GDM1 (cell line): Measurements from ENCODE around the gene CHEK2.
"Not testable (repeated sequence)": the region's sequence is repeated elsewhere in the genome, so short reads cannot be mapped to it uniquely, and the experiment has no call there.

ENCODE experiments used
- DNase-seq: peaks from one replicate; lab custom pipeline; 2025; lab: John Stamatoyannopoulos, UW

CHEK2 gene

DNA sequence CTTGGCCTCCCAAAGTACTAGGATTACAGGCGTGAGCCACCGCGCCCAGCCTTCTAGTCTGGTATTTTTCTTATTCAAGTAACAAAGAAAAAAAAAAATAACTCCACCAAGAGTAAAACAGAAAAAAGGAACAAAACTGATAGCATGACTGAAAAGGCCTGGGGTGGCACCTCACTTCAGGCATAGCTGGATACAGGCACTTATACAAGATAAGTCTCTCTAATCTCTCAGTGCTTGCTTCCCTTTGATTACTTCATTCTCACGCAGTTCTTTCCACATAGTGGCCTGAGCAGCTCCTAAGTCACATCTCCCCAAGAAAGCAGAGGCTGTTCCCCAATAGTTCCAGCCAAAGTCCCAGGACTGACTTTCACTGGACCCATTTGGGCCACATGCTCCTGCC, 58.7 kb downstream of the CHEK2 start:
- not testable (repeated sequence) for DNase-seq

GRCh38 chr22:28680813-28681490, 60.7 kb downstream of the CHEK2 start:
- not testable (repeated sequence) for DNase-seq

DNA sequence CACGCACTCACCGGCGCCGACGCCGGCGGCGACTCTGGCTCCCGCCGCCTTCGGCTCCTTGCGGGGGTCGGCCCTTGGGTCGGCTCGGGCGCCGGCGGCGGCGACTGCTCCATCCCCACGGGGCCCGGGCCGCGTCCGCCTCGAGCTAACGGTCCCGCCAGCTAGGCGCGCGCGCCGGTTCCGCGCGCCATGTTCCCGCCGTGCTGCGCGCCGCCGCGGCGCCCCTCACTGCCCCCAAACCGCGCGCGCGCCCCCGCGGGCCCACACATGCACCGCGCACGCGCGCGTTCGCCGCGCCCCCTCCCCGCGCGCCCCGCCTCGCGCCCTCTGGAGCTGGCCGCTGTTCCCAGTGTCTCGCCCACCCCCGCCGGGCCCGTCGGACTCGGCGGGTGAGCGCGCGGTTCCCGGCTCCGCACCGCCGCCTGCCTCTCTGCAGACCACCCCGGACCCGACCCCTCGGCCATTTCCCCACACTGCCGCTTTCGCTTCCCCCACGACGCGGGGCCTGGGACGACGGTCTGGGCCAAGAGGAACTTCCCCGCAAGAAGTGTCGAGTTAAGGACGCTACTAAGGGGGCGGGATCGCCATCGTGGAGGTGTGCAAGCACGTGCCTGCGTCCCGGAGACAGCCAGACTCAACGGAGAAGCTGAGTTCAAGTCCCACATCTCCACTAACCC, 61.9 kb downstream of the CHEK2 start, which contains the start of gene TTC28:
TTC28 (minus strand) TSS at position 230 of the 677 bp plus-strand sequence; CDS start at position 113, 117 bp downstream.
- peak; percentile 54 for DNase-seq

DNA sequence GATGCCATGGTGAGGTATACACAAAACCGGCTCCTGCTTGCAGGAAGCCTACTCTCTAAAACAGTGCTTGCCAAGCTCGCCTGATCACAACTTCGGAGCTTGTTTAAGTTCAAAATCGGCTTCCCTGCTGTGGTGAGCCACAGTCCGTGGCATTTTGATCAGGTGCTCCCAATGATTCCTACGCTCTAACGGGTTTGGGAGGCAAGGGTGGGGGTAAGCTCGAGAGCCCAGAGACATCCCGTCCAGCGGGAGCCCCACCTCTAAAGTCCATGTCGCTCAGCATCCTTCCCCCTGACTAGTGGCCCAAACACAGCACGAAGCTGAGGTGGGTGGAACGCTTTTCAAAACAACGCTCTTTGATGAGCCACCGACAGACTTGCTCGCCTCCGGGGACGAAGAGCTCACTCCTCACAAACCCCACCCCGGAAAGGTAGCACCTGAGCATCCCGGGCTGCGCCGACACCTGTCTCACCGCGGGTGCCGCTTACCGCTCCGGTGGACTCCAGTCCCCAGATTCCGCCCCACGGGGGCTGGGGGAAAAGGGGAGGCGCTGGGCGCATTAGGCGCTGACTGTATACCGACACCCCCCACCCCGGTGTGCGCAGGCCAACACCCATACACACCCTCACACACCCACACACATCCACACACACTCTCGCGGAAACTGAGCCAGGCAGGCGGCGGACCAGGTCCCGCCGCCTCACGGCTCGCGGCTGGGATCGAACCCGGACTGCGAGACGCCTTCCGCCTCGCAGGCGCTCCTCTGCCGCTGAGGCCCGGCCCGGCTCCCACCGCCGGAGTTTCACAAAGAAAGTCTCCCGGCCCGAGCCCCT, 62.6 kb downstream of the CHEK2 start:
- not testable (repeated sequence) for DNase-seq

GRCh38 chr22:28678170-28678569, 63.5 kb downstream of the CHEK2 start:
- not testable (repeated sequence) for DNase-seq

GRCh38 chr22:28674121-28674563, 67.5 kb downstream of the CHEK2 start:
- peak; percentile 65 for DNase-seq

DNA sequence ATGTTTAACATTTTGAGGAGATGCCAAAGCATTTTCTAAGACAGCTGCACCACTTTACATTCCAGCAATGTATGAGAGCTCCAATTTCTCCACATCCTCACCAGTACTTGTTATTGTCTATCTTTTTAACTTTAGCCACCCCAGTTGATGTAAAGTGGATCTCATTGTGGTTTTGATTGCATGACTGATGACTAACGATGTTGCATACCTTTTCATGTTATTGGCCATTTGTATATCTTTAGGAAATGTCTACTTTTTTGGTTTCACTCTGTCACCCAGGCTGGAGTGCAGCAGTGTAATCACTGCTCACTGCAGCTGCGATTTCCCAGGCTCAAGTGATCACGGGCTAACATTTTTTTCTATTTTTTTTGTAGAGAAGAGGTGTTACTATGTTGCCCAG, 70.9 kb downstream of the CHEK2 start:
- DNase-seq: no peak

DNA sequence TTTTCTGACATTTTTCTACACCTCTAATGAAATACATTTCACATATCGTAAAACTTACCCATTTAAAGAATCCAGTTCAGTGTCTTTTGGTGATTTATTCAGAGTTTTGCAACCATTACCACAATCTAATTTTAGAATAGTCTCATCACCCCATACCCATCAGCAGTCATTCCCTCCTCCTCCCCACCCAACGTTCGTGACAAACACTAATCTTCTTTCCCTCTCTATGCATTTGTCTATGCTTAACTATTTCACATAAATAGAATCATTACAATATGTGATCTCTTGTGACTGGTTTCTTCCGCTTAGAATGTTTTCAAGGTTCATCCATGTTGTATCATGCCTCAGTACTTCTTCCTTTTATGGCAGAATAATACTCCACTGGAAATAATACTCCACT, 71.5 kb downstream of the CHEK2 start:
- DNase-seq: no peak

DNA sequence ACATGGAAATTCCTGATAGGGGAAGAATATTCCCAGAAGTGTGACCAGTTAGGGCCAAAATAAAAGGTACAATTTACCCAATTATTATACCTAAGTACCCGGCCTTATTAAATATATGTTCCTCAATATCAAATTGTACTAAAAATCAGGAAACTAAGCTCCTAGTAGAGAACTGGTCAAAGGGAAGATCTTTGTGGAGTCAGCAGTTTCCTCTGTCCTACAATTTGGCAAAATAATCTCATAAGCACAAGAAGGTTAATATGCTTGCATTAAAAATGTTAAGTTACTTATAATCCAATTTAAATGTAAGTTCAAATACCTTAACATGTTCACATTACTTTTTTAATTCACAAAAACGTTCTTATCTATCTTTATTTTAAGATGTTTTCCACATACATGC, 72.2 kb downstream of the CHEK2 start:
- no peak for DNase-seq

DNA sequence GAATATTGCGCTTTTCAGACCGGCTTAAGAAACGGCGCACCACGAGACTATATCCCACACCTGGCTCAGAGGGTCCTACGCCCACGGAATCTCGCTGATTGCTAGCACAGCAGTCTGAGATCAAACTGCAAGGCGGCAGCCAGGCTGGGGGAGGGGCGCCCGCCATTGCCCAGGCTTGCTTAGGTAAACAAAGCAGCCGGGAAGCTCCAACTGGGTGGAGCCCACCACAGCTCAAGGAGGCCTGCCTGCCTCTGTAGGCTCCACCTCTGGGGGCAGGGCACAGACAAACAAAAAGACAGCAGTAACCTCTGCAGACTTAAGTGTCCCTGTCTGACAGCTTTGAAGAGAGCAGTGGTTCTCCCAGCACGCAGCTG, 78.1 kb downstream of the CHEK2 start:
- not testable (repeated sequence) for DNase-seq

DNA sequence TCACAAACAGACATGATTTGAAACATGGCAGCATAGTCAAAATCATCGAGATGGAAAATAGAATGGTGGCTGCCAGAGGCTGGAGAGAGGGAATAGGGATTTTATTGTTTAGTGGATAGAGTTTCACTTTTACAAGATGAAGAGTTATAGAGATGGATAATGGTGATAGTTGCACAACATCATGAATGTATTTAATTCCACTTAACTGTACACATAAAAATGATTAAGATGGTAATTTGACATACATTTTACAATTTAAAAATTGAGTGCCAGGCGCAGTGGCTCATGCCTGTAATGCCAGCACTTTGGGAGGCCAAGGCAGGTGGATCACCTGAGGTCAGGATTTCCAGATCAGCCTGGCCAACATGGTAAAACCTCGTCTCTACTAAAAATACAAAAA, 83.2 kb downstream of the CHEK2 start:
- no peak for DNase-seq

DNA sequence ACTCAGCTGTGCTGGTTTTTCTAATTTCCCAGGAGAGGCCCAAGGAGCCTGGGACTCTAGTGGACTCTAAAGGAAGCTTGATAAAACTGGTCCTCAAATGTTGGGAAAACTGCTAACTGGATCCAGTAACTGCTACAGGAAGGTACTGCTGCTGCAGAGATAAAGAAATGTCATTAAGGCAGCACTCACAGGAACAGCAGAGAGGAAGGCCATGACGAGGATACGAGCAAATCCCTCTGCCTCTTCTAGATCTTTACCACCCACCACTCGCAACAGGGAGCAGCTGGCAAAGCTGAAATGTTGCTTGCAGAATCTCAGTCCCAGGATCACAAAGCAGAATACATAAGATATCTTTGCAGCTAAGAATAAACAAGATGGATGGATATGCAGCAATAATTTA, 85.4 kb downstream of the CHEK2 start:
- DNase-seq: no peak

DNA sequence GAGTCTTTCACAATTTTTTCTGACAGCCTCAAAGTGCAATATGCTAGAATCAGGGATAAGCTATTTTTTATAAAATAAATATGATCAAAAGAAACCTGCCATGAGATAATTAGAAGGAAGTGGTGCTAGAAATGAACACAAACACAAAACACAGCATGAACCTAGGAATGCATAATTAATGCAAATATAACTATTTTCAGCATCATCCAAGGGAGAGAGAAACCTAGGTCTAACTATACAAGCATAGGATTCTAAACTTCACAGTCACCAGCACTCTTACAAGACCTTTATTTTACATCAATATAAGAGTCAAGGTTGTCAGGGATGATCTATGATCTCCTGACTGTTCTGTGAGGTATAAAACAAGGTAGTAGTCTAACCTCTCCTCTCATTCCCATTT, 91.2 kb downstream of the CHEK2 start:
- no peak for DNase-seq

DNA sequence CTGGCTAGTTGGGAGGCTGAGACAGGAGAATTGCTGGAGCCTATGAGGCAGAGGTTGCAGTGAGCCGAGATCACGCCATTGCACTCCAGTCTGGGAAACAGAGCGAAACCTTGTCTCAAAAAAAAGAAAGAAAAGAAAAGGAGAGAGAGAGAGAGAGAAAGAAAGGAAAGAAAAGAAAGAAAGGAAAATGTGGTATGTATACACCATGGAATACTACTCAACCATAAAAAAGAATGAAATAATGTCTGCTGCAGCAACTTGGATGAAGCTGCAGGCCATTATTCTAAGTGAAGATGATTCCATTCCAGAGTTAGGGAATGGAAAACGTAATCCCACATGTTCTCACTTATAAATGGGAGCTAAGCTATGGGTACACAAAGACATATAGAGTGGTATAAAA, 92.8 kb downstream of the CHEK2 start:
- no peak for DNase-seq

GRCh38 chr22:28647216-28647615, 94.4 kb downstream of the CHEK2 start:
- DNase-seq: no peak

- DNase-seq: no peak
Observed at GRCh38 chr22:28639321-28639720, 102.3 kb downstream of the CHEK2 start.
